Measurements from ENCODE around the gene EPS8L3.

- TF ChIP-seq CTCF (IDR thresholded peaks at IDR 0.05; ENCODE audit: low read length) (no peak), EZH2 (optimal IDR thresholded peaks at IDR 0.05; ENCODE audit: low read depth, low read length) (no peak), EZH2phosphoT487 (IDR thresholded peaks at IDR 0.05; ENCODE audit: low read length) (no peak)
Observed at GRCh38 chr1:109783436-109783835, 19.7 kb upstream of the EPS8L3 start.

Measured in MM.1S (cell line).